ENCODE data around the gene COL13A1. TPM values are rescaled to one million over a fixed set of nuclear protein-coding genes. Genes with fewer than 3 reads are reported as not detected.

COL13A1 gene
- total RNA-seq, 4 donors from 2014 or later, result 0.19 to 6.9 (median 2.4) TPM

GRCh38 chr10:69943292-69943820, 141.7 kb downstream of the COL13A1 start:
- Histone ChIP-seq H3K36me3 (peaks cover 0 to 10% of the 10 kb centered on the region in 2 donors), H3K4me1 (peaks cover 0 to 3% of the 10 kb centered on the region in 2 donors), H3K27me3 (no peaks in the 10 kb centered on the region), H3K4me3 (no peak overlapping the region), H3K27ac (no peak overlapping the region), H3K9me3 (no peaks in the 10 kb centered on the region)
- DNase-seq, result no peak
- in situ Hi-C loops (cut with MboI; ENCODE audit: low sequenced_read_pairs in 4 of 4) (no loop called here), intact Hi-C loops (cut with DNase I; ENCODE audit: low total_unique reads) (no loop called here)
- TF ChIP-seq, protein P1, sequence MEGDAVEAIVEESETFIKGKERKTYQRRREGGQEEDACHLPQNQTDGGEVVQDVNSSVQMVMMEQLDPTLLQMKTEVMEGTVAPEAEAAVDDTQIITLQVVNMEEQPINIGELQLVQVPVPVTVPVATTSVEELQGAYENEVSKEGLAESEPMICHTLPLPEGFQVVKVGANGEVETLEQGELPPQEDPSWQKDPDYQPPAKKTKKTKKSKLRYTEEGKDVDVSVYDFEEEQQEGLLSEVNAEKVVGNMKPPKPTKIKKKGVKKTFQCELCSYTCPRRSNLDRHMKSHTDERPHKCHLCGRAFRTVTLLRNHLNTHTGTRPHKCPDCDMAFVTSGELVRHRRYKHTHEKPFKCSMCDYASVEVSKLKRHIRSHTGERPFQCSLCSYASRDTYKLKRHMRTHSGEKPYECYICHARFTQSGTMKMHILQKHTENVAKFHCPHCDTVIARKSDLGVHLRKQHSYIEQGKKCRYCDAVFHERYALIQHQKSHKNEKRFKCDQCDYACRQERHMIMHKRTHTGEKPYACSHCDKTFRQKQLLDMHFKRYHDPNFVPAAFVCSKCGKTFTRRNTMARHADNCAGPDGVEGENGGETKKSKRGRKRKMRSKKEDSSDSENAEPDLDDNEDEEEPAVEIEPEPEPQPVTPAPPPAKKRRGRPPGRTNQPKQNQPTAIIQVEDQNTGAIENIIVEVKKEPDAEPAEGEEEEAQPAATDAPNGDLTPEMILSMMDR (IDR thresholded peaks at IDR 0.05 in 4 of 5, conservative IDR thresholded peaks at IDR 0.05 in 1 of 5), result no peak
- TF ChIP-seq POLR2A (IDR thresholded peaks at IDR 0.05), result no peak
- ATAC-seq, result no peak

DNA sequence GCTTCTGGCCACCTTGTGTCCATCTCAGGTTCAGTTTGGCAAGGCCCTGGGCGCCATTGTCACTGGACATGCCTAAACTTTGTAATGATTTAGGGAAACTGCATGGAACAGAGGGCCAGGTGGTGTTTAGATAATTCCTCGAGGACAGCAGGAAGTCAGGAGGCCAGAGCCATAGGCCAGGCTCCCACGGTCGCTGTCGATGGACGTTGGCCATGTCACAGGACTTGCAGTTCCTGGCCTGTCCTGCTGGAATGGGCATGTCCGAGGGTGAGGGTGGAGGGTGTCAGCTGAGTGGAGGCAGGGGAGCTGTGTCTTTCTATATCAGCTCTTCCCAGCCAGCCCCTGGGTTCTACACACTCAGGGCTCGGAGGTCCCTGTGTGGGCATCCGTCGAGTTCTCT, 143.1 kb downstream of the COL13A1 start:
- no peak overlapping the region for H3K4me3 ChIP-seq
- H3K4me1 ChIP-seq, result no peaks in the 10 kb centered on the region
- no peak overlapping the region for H3K27ac ChIP-seq
- H3K36me3 ChIP-seq, result peaks cover 0 to 11% of the 10 kb centered on the region in 2 donors
- DNase-seq (no peak), ATAC-seq (no peak)
- no peaks in the 10 kb centered on the region for H3K9me3 ChIP-seq
- in situ Hi-C loops (cut with MboI; ENCODE audit: low sequenced_read_pairs in 4 of 4) (no loop called here), intact Hi-C loops (cut with DNase I; ENCODE audit: low total_unique reads) (no loop called here)
- TF ChIP-seq POLR2A (IDR thresholded peaks at IDR 0.05), result no peak
- TF ChIP-seq, protein P1 (IDR thresholded peaks at IDR 0.05 in 4 of 5, conservative IDR thresholded peaks at IDR 0.05 in 1 of 5), result no peak
- no peaks in the 10 kb centered on the region for H3K27me3 ChIP-seq

DNA sequence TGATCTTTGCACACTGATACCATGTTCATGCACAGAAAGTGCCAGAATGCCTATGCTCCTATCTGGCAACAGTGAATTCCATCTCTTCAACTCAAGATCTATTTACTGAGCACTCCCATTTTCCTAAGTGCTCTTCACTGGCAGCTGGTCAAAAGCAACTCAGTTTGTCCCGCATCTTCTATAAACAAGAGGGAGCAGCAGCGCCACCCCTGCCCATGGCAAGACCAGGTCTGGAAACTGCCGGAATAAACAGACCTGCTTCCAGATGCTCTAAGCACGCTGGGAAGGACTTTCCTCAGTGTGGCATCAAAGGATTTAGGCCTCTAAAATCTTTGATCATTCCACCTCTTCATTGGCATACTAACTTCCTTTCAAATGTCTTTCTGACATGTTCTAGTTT, 146.6 kb downstream of the COL13A1 start:
- intact Hi-C loops (cut with DNase I; ENCODE audit: low total_unique reads), result no loop called here
- TF ChIP-seq, protein P1 (IDR thresholded peaks at IDR 0.05 in 4 of 5, conservative IDR thresholded peaks at IDR 0.05 in 1 of 5), result no peak
- TF ChIP-seq POLR2A (IDR thresholded peaks at IDR 0.05), result no peak
- no peaks in the 10 kb centered on the region for H3K27me3 ChIP-seq
- in situ Hi-C loops (cut with MboI; ENCODE audit: low sequenced_read_pairs in 4 of 4), result no loop called here
- no peaks in the 10 kb centered on the region for H3K9me3 ChIP-seq
- ATAC-seq (no peak), DNase-seq (no peak)
- H3K27ac ChIP-seq, result no peak overlapping the region
- no peaks in the 10 kb centered on the region for H3K4me1 ChIP-seq
- H3K4me3 ChIP-seq, result no peak overlapping the region
- H3K36me3 ChIP-seq, result peaks cover 0 to 11% of the 10 kb centered on the region in 2 donors

- no peak for ATAC-seq
- TF ChIP-seq, protein P1 (IDR thresholded peaks at IDR 0.05 in 4 of 5, conservative IDR thresholded peaks at IDR 0.05 in 1 of 5), result no peak
- TF ChIP-seq POLR2A (IDR thresholded peaks at IDR 0.05), result no peak
- H3K4me1 ChIP-seq, result no peaks in the 10 kb centered on the region
- DNase-seq, result no peak
- in situ Hi-C loops (cut with MboI; ENCODE audit: low sequenced_read_pairs in 4 of 4), result no loop called here
- peaks cover 0 to 11% of the 10 kb centered on the region in 2 donors for H3K36me3 ChIP-seq
- no peak overlapping the region for H3K27ac ChIP-seq
- intact Hi-C loops (cut with DNase I; ENCODE audit: low total_unique reads), result no loop called here
- H3K9me3 ChIP-seq, result no peaks in the 10 kb centered on the region
- no peak overlapping the region for H3K4me3 ChIP-seq
- H3K27me3 ChIP-seq, result no peaks in the 10 kb centered on the region
These were observed 148.1 kb downstream of the COL13A1 start for GRCh38 chr10:69949770-69950169.

- no peak overlapping the region for H3K4me3 ChIP-seq
- no peak overlapping the region for H3K27ac ChIP-seq
- TF ChIP-seq, protein P1 (IDR thresholded peaks at IDR 0.05 in 4 of 5, conservative IDR thresholded peaks at IDR 0.05 in 1 of 5), result no peak
- no peak for TF ChIP-seq POLR2A (IDR thresholded peaks at IDR 0.05)
- intact Hi-C loops (cut with DNase I; ENCODE audit: low total_unique reads) (no loop called here), in situ Hi-C loops (cut with MboI; ENCODE audit: low sequenced_read_pairs in 4 of 4) (no loop called here)
- H3K9me3 ChIP-seq, result no peaks in the 10 kb centered on the region
- DNase-seq (no peak), ATAC-seq (no peak)
- H3K36me3 ChIP-seq, result peaks cover 0 to 11% of the 10 kb centered on the region in 2 donors
- H3K27me3 ChIP-seq, result no peaks in the 10 kb centered on the region
- no peaks in the 10 kb centered on the region for H3K4me1 ChIP-seq
These were observed 150.0 kb downstream of the COL13A1 start for GRCh38 chr10:69951658-69952057.
